DMS114 treated with DMSO at 0.1 percent for 48 hours (cell line): ENCODE results near the gene RSU1.
A peak's percentile ranks its signal among the peaks of the same experiment; 100 is the strongest.

ENCODE experiments used
- DNase-seq: peaks from one replicate; lab custom pipeline; 2025; ENCODE audit not compliant: unreplicated experiment; lab: John Stamatoyannopoulos, UW

Gene RSU1

DNA sequence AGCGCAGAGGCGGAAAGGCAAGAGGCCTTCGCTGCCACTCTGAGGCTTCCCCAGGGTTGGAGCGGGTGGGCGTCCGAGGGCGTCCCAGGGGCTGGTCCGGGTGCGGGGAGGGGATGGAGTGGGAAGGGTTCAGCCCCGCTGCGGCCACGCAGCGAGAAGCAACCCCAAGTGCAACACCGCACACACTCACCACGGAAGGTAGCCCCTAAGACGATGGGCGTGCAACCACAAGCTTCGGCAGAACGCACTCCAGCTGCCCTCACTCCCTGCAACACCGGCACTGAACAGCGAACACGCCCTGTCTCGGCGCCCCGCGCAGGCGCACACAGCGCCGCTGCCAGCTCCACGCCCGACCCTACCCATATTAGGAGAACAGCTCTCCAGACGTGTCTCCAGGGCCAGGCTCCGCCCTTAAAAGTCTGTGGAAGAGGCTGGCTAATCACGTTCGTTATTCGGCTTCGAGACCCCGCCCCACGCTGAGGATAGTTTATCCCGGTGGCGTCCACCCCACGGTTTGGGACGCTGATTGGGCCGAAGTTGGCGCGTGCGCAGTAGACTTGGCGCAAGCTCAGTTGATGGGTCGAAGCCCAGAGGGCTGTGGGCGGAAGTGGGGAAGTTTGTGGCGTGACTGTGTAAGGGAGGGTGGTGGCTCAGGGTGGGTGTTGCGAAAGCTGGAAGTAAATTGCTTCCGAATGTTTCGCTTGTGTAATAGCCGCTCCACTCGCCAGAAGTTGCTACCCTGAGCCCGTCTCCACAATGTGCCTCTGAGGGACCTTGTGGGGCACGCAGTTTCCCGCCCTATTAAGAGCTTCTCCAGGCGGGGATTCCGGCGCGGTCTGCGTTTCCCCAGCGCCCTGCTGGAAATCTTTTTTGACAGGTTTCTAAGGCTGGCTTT, at the start of gene RSU1:
RSU1 (minus strand) TSS at position 300 of the 895 bp plus-strand sequence. CDS start 343 bp downstream, outside the sequence.
- DNase-seq: peak; percentile 99

DNA sequence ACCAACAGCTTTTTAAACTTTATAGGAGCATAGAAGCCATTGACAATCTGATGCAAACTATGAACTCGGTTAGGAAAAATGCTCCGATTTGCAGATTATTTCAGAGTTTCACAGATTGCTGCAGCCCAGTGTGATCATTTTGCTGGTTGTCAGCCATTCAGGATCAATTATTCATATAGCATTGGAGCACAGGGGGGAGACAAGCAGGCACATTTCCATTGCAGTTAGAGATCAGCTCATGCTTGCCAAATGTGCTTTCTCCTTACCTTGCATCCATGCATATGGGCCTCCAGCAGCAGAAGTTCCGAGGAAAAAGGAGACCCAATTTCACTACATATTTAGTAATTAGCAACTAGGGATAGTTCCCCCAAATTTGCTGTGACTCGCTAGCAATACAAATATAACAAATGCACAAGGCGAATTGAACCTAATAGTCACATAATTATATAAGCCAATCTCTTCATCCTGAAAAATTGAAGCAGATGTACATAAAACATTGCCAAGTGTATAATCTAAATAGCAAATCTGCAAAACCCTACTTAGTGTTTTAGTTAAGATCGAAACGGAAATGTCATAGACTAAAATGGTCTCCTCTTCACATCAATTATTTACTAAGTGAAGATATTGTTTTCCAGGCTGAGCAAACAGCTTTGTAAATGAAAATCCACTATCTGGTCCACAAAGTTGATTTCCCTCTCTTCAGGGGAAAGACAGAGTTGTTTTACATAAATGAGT, 49.5 kb upstream of the RSU1 start:
- no peak for DNase-seq

DNA sequence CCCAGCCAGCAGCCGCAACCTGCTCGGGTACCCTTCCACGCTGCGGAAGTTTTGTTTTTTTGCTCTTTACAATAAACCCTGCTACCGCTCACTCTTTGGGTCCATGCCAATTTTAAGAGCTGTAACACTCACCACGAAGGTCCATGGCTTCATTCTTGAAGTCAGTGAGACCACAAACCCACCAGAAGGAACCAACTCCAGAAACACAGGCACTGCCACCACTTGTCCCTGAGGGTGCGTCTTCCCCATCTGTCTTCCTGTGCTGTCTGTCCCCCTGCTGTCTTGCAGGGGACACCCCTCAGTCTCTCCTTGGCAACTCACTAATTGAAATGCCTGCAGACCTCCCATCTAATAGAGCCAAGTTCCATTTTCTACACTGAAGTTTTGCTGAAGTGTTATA, 48.5 kb upstream of the RSU1 start:
- no peak for DNase-seq

DNA sequence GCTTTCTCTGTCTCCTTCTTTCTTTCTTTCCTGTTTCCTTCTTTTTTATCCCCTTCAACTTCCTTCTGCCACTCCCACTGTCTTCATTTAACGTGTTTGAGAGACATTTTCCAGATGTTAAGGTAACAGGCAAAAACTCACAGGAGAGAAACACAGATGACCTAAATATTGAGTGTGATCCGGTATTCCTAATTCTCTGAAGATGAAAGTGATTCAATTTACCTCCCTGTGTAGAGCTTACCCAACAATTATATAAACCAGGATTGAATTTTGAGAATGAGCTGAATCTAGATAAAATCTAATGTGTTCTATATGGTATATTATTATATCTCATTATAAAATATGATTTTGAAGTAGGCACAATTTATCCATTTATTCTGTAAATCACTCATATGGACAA, 46.5 kb upstream of the RSU1 start:
- no peak for DNase-seq

DNA sequence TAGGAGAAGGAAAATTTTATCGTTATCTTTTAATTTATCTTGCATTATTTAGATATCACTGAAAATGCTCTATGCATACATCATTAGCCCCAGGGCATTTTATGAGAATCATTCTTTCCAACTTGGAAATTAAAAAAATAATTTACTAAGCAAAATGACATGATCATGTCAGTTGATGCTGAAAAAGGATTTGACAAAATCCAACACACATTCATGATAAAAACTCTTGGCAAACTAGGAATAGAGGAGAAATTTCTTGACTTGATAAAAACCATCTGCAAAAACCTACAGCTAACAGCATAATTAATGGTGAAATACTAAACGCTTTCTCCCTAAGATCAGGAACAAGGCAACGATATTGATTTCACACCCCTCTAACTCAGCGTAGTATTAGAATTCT, 40.2 kb upstream of the RSU1 start:
- no peak for DNase-seq

DNA sequence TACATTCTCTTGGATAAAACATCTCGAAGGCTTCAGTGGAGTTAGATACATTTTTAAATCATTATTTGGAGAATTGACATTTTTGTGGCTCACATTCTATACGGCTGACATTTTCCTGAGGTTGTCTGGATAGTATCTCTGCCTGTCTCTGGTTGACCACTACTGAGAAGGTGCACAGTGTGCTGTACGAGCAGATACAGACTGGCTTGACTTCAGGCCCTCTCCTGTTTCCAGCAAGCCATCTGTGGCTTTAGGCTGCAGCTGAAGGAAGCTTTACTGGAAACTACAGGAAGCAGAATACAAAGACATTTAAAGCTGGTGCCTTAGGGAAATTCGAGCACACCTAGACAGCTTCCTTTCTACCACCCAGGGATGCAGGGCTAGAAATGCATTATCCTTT, 39.3 kb upstream of the RSU1 start:
- no peak for DNase-seq

DNA sequence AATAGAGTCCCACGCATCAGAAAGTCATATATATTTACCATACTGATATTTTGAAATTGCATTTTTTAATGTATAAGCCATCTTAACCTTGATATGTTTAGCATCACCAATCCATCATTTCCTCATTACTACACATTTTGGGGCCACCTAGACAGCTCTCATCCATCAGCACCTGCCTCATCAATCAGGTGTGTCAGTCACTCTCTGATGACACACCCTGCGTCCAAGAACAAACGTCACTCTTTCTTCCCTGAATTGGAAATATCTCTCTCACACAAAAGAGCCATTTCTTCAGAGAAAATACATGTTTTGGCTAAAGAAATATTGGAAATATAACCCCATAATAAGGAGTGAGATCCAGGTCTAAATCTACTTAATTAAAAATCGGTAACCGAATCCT, 38.9 kb upstream of the RSU1 start:
- no peak for DNase-seq

DNA sequence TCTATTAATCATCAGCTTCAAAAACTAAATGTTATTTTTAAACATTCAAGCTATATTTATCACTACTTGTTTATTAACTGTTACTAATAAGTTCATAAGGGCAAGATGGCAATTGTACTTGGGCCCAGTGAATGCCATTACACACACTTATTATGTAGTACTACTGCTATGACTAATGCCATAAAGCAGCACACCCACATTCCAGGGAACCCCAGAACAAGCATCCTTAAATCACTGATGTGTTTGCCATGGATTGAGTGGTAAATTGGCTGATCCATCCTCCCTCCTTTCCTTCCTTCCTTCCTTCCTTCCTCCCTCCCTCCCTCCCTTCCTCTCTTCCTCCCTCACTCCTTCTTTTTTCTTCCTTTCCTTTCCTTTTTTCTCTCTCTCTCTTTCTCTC, 37.4 kb upstream of the RSU1 start:
- no peak for DNase-seq

DNA sequence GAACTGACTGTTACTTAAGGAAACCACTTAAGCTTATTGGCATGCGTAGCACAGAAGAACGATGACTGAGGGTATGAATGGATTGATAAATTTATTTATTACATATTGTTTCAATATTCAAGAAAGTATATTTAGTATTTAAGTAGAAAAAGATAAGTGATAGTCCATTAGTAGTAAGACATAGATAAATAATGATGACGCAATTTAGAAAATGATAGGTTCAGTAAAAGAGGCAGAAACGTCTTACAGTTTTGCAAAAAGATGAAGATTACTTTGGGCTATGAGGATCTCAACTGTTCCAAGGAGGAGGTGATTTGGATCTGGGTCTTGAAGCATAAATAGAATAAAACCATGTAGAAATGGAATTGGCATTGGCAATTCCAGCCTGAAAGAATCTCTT, 36.6 kb upstream of the RSU1 start:
- peak; percentile 59 for DNase-seq

DNA sequence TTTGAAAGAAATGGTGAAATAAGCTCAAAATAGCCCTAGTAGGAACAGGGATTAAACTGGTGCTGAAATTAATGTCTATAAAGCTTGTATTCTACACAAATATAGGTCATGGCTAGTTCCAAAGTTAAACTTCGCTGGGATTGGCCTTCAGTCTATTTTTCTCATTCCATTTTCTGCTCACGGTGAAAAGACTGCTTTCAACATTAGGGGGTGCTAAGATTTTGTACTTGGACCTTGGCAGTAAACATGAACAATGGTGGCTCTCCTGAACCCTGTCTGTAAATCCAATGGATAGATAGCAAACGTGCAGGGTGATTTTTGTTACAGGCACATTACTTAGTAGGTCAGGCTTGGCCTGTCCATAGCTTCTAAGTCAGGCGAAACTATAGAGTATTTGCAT, 36.0 kb upstream of the RSU1 start:
- peak; percentile 73 for DNase-seq

DNA sequence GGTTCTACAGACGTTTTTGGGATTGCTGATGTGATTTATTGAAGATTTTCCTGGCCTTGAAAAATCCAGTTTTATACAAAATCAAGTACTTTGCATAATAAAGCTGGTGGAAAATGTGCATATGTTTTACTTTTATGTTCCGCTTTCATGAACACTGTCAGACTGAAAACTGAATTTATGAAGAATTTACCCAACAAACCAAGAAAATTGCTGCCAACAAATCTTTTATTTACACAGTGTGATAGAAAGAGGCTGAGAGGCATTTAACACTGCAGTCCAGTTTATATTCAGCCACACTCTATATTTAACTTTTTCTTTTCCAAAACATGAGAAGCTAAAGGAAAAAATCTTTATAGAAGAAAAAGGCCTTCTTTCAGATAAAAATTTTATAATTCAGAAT, 35.4 kb upstream of the RSU1 start:
- no peak for DNase-seq

DNA sequence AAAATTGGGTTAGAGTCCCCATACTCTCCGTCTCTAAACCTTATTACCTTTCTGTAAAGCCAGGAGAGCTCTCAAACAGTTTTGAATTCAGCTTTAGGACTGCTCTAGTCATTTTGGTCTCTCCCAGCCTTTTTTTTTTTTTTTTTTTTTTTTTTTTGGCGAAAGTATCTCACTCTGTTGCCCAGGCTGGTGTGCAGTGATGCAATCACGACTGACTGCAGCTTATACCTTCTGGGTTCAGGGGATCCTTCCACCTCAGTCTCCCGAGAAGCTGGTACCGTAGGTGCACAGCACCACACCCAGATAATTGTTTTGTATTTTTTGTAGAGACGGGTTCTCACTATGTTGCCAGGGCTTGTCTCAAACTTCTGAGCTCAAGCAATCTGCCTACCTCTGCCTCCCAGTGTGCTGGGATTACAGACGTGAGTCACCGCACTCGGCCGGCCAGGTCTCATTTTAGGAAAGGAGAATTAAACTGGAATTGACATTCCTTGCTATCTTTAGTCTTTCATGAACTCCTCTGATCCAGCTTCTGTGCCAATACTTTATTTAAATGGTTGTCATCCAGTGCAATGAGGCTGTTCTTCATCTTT, 31.4 kb upstream of the RSU1 start:
- DNase-seq: no peak

DNA sequence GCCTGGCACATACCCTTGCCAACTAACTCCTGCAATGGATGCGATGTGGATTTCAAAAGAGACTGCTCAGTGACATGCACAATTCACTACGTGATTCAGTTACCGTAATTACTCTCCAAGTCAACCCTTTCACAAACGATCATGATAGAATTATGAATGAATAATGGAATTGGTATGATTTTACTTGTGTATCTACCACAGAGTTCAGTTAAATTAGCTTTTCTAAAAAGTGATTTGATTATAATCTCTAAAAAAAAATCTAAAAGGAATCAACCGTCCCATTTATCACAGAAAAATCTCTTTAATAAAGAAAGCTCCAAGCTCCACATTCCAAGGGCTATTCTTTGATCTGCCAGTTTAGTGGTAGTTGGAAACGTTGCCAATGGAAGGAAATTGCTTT, 30.4 kb upstream of the RSU1 start:
- DNase-seq: no peak

DNA sequence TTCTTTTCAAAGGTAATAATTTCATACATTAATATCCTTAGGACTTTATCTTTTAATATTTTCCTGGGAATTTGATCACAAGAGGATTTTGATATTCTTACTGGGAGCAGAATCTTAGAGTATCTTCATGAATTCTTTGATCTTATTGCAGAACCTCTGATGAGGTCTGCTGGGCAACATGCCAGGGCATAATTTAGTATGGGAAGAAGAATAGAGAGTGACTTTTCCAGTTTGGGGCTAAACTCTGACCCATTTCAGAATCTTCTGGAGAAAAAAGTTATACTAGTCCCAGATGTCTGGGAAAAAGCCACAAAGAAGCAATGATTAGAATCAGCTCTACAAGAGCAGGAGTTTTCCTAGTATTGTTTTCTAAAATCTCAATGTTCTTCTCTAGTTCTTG, 28.0 kb upstream of the RSU1 start:
- DNase-seq: no peak

DNA sequence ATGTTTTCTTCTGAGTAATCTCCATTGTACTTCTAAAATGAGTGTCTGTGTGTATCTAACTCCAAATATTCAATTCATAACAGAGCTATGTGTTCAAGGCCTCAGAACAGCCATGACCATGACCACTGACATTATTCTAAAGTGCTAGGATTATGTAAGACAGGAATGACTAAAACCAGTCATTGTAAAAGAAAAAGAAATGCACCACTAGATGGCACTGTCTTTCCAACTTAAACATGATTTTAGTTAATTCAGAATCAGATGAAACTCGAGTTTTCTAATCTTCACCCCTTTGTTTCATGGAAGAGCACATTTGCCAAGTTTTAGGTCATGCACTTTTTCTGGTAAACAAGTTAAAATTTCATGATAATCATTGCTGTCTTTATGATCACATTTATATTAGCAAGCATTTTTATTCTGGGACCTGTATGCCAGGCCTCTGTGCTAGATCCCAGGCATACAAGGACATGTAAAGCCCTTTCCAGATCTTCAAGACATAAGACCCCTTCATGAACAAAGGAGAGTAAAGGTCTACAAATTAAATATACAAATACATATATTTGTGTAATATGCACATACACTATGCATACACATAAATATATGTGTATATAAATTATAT, 26.1 kb upstream of the RSU1 start:
- peak; percentile 86 for DNase-seq

DNA sequence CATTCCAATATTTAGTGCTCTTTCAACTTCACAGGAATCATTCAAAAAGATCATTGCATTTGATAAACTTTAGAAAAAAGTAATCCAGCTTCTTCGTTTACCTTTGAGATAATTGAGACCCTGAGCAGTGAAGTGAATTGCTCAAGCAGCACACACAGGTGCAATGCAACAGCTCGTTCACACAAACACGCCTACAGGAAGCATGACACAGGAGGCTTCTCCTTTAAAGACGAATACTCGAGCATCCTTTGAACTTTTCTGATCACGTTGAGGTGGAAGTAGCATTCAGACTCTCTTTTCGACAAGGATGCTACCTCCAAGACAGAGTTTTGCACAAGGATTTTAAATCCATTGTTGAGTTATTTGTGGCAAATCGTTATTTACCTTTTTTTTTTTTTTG, 18.0 kb upstream of the RSU1 start:
- no peak for DNase-seq

DNA sequence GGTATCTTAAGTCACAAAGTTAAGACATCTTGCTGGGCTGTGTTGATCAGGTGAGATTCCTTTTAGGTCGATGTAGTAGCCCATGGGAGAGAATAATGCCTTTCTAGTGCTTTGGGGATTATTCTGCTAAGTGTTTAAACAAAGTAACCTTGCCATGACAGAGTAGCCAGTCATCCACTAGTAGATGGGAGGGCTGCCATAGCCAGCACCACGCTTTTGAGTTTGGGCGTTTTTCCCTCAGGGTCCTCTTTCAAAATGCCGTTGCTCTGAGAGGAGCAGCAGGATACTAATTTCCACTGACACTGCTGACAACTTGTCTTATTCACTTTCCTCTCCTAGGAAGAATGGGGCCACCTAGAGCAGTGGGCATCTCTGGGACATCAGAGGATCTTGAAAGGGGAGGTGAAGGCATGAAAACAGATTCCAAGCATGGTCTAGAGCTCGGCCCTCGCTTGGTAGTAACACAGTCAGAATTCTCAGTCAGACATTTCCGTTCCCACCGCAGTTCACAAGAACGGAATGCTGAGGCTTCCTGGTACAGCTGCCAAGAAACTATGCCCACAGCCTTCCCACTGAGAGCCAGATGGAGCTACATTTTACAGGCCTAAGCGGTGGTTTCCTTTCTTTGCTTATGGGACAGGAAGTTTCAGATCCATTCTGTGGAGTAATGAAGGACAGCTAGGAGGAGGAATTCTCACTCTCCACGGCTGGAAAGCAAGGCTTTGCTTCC, 15.3 kb upstream of the RSU1 start:
- DNase-seq: no peak

DNA sequence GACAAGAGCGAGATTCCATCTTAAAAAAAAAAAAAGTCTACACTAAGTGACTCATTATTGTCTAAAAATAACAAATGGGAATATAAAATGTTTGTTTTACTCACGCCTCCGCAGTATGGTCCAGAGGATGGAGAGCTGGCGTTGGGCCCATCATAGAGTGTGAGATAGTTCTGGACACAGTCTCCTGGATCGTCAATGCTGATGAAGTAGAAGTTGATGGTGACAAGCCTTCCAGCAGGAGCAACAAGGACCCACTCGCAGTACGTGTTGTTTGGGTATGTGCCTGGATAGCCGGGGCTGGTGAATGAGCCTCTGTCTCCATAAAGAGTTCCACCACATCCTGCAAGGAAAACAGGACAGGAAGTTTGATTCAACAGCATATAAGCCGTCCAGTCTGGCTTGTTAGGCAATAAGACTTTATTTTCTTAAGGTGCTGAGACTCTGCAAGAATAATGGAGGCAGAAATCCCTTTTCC, 11.5 kb upstream of the RSU1 start:
- DNase-seq: no peak

DNA sequence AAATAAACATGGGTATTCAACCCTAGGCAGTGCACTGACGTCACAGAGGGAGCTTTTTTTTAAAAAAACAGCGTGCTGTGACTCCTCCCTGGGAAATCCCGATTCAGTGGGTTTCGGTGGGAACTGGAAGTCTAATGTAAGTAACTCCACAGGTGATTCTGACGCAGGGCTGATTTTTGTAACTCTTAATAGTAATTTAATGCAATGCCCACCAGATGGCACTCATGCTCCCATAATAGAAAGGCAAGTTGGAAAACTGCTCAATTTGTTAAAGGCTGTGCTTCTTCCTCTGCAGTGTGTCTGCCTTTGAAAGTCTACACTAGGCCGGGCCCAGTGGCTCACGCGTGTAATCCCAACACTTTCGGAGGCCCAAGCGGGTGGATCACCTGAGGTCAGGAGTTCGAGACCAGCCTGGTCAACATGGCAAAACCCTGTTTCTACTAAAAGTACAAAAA, 10.9 kb upstream of the RSU1 start:
- peak; percentile 80 for DNase-seq

DNA sequence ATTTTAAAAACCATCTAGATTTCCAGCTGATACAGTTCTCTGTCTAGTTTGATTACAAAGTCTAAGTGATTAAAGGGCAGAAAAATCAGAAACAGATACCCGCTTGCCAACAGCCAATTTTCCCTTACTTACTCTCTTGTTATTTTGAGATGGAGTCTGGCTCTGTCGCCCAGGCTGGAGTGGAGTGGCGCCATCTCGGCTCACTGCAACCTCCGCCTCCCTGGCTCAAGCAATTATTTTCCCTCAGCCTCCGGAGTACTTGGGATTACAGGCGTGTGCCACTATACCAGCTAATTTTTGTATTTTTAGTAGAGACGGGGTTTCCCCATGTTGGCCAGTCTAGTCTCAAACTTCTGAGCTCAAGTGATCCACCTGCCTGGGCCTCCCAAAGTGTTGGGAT, 10.2 kb upstream of the RSU1 start:
- DNase-seq: peak; percentile 48
